ENCODE data around the gene RABGAP1L.

Gene RABGAP1L

GRCh38 chr1:174215766-174216165 is 56.4 kb downstream of the RABGAP1L start:
- Histone ChIP-seq H3K9ac (ENCODE audit: low read depth, low read length, poor library complexity) (no peak overlapping the region), H3K36me3 (replicated peaks in 1 of 2; ENCODE audit: control insufficient read depth in 2 of 2, insufficient read depth in 2 of 2, low read length in 2 of 2) (no peaks in the 10 kb centered on the region), H3K18ac (ENCODE audit: low read length) (no peak overlapping the region), H3K4me2 (ENCODE audit: insufficient read depth, low read length, poor library complexity, severe bottlenecking) (no peak overlapping the region), H4K91ac (ENCODE audit: low read depth, low read length, poor library complexity) (no peak overlapping the region), H3K4me1 (ENCODE audit: control insufficient read depth in 2 of 2, insufficient read depth in 1 of 2, low read depth in 1 of 2, low read length in 2 of 2) (no peaks in the 10 kb centered on the region), H3K23ac (ENCODE audit: low read depth, low read length, poor library complexity) (no peak overlapping the region), H3K4me3 (ENCODE audit: low read length in 2 of 2) (no peak overlapping the region), H3K27ac (replicated peaks; ENCODE audit: low read length) (no peak overlapping the region), H4K8ac (ENCODE audit: low read depth, low read length) (no peak overlapping the region), H3K14ac (ENCODE audit: low read length) (no peak overlapping the region), H2AK5ac (ENCODE audit: low read depth, low read length) (no peak overlapping the region), H2AFZ (ENCODE audit: low read length) (no peak overlapping the region), H3K4ac (ENCODE audit: low read length) (no peak overlapping the region), H2BK15ac (ENCODE audit: low read length) (no peak overlapping the region), H2BK120ac (ENCODE audit: low read depth, low read length) (no peak overlapping the region), H2BK5ac (ENCODE audit: low read length) (no peak overlapping the region), H3K79me1 (ENCODE audit: low read depth, low read length) (no peaks in the 10 kb centered on the region), H3K27me3 (ENCODE audit: control insufficient read depth in 3 of 3, insufficient read depth in 3 of 3, low read depth in 1 of 3, low read length in 3 of 3) (no peaks in the 10 kb centered on the region), H2BK12ac (ENCODE audit: low read length) (no peak overlapping the region), H3K9me3 (replicated peaks in 1 of 2; ENCODE audit: control insufficient read depth in 2 of 2, insufficient read depth in 1 of 2, low read depth in 1 of 2, low read length in 2 of 2) (peaks cover 0 to 2% of the 10 kb centered on the region in 2 donors)
- WGBS, 2 donors (ENCODE audit: extremely low coverage in 2 of 2, insufficient read length in 2 of 2, insufficient replicate concordance in 1 of 2) = no CpG with 5 or more reads among the region's 2 CpGs
- no peak for DNase-seq (ENCODE audit: low spot score)

DNA sequence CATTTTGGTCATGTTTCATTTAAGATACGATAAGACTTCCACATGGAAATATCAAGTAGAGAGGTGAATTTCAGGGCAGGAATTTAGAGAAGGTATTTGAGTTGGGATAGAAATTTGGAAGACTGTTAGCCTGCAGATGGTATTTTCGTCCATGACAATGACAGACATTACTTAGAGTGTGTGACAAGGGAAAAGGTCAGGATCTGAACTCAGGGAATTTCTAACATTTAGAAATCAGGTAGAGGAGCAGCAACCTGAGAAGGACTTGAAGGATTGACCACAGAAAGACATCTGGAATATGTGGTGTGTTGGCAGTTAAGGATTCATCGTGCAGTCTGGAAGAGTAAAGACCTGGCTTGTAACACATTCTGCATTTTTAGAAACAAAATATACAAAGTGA is 57.9 kb downstream of the RABGAP1L start:
- no peak overlapping the region for H3K4ac ChIP-seq (ENCODE audit: low read length)
- H2BK15ac ChIP-seq (ENCODE audit: low read length) = no peak overlapping the region
- WGBS, 2 donors (ENCODE audit: extremely low coverage in 2 of 2, insufficient read length in 2 of 2, insufficient replicate concordance in 1 of 2) = no CpG with 5 or more reads among the region's 3 CpGs
- H3K27me3 ChIP-seq (ENCODE audit: control insufficient read depth in 3 of 3, insufficient read depth in 3 of 3, low read depth in 1 of 3, low read length in 3 of 3) = no peaks in the 10 kb centered on the region
- H2BK120ac ChIP-seq (ENCODE audit: low read depth, low read length) = no peak overlapping the region
- H2AFZ ChIP-seq (ENCODE audit: low read length) = no peak overlapping the region
- no peak overlapping the region for H3K4me2 ChIP-seq (ENCODE audit: insufficient read depth, low read length, poor library complexity, severe bottlenecking)
- peaks cover 0 to 4% of the 10 kb centered on the region in 2 donors for H3K9me3 ChIP-seq (replicated peaks in 1 of 2; ENCODE audit: control insufficient read depth in 2 of 2, insufficient read depth in 1 of 2, low read depth in 1 of 2, low read length in 2 of 2)
- DNase-seq (ENCODE audit: low spot score) = no peak
- no peak overlapping the region for H3K9ac ChIP-seq (ENCODE audit: low read depth, low read length, poor library complexity)
- no peak overlapping the region for H3K4me3 ChIP-seq (ENCODE audit: low read length in 2 of 2)
- no peak overlapping the region for H3K14ac ChIP-seq (ENCODE audit: low read length)
- no peaks in the 10 kb centered on the region for H3K4me1 ChIP-seq (ENCODE audit: control insufficient read depth in 2 of 2, insufficient read depth in 1 of 2, low read depth in 1 of 2, low read length in 2 of 2)
- H3K27ac ChIP-seq (replicated peaks; ENCODE audit: low read length) = no peak overlapping the region
- no peak overlapping the region for H2AK5ac ChIP-seq (ENCODE audit: low read depth, low read length)
- H2BK5ac ChIP-seq (ENCODE audit: low read length) = no peak overlapping the region
- no peaks in the 10 kb centered on the region for H3K79me1 ChIP-seq (ENCODE audit: low read depth, low read length)
- no peaks in the 10 kb centered on the region for H3K36me3 ChIP-seq (replicated peaks in 1 of 2; ENCODE audit: control insufficient read depth in 2 of 2, insufficient read depth in 2 of 2, low read length in 2 of 2)
- no peak overlapping the region for H3K23ac ChIP-seq (ENCODE audit: low read depth, low read length, poor library complexity)
- no peak overlapping the region for H4K91ac ChIP-seq (ENCODE audit: low read depth, low read length, poor library complexity)
- H4K8ac ChIP-seq (ENCODE audit: low read depth, low read length) = no peak overlapping the region
- H2BK12ac ChIP-seq (ENCODE audit: low read length) = no peak overlapping the region
- no peak overlapping the region for H3K18ac ChIP-seq (ENCODE audit: low read length)

GRCh38 chr1:174217787-174218574 is 58.7 kb downstream of the RABGAP1L start:
- no CpG with 5 or more reads among the region's 4 CpGs for WGBS, 2 donors (ENCODE audit: extremely low coverage in 2 of 2, insufficient read length in 2 of 2, insufficient replicate concordance in 1 of 2)
- Histone ChIP-seq H3K27me3 (ENCODE audit: control insufficient read depth in 3 of 3, insufficient read depth in 3 of 3, low read depth in 1 of 3, low read length in 3 of 3) (no peaks in the 10 kb centered on the region), H3K4me3 (ENCODE audit: low read length in 2 of 2) (no peak overlapping the region), H2BK15ac (ENCODE audit: low read length) (no peak overlapping the region), H3K9ac (ENCODE audit: low read depth, low read length, poor library complexity) (no peak overlapping the region), H3K14ac (ENCODE audit: low read length) (no peak overlapping the region), H3K18ac (ENCODE audit: low read length) (no peak overlapping the region), H3K4ac (ENCODE audit: low read length) (no peak overlapping the region), H2AK5ac (ENCODE audit: low read depth, low read length) (no peak overlapping the region), H2BK120ac (ENCODE audit: low read depth, low read length) (no peak overlapping the region), H2AFZ (ENCODE audit: low read length) (no peak overlapping the region), H3K79me1 (ENCODE audit: low read depth, low read length) (no peaks in the 10 kb centered on the region), H2BK12ac (ENCODE audit: low read length) (no peak overlapping the region), H3K23ac (ENCODE audit: low read depth, low read length, poor library complexity) (no peak overlapping the region), H2BK5ac (ENCODE audit: low read length) (no peak overlapping the region), H3K4me1 (ENCODE audit: control insufficient read depth in 2 of 2, insufficient read depth in 1 of 2, low read depth in 1 of 2, low read length in 2 of 2) (no peaks in the 10 kb centered on the region), H4K91ac (ENCODE audit: low read depth, low read length, poor library complexity) (no peak overlapping the region), H3K4me2 (ENCODE audit: insufficient read depth, low read length, poor library complexity, severe bottlenecking) (no peak overlapping the region), H3K36me3 (replicated peaks in 1 of 2; ENCODE audit: control insufficient read depth in 2 of 2, insufficient read depth in 2 of 2, low read length in 2 of 2) (no peaks in the 10 kb centered on the region), H4K8ac (ENCODE audit: low read depth, low read length) (no peak overlapping the region), H3K27ac (replicated peaks; ENCODE audit: low read length) (no peak overlapping the region), H3K9me3 (replicated peaks in 1 of 2; ENCODE audit: control insufficient read depth in 2 of 2, insufficient read depth in 1 of 2, low read depth in 1 of 2, low read length in 2 of 2) (peaks cover 0 to 8% of the 10 kb centered on the region in 2 donors)
- peak; percentile 15 for DNase-seq (ENCODE audit: low spot score)

DNA sequence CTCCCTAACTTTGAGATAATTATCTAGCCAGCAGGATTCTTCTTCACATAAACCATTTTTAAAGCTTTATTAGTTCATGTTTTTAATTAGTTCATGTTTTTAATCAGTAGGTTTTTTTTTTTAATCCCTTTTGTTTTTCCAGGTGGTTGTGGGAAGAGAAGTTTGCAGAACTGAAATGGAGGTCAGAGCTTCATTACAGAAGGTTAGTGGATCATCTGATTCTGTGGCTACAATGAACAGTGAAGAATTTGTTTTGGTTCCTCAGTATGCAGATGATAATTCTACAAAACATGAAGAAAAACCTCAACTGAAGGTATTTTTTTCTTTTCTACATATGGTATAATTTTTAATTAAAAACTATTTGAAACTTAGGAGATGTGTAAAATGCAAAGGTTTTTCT is 59.7 kb downstream of the RABGAP1L start:
- H3K27me3 ChIP-seq (ENCODE audit: control insufficient read depth in 3 of 3, insufficient read depth in 3 of 3, low read depth in 1 of 3, low read length in 3 of 3) = no peaks in the 10 kb centered on the region
- H4K91ac ChIP-seq (ENCODE audit: low read depth, low read length, poor library complexity) = no peak overlapping the region
- H2AFZ ChIP-seq (ENCODE audit: low read length) = no peak overlapping the region
- no peak overlapping the region for H3K27ac ChIP-seq (replicated peaks; ENCODE audit: low read length)
- no peak overlapping the region for H3K14ac ChIP-seq (ENCODE audit: low read length)
- no peaks in the 10 kb centered on the region for H3K79me1 ChIP-seq (ENCODE audit: low read depth, low read length)
- H3K4me3 ChIP-seq (ENCODE audit: low read length in 2 of 2) = no peak overlapping the region
- no peak overlapping the region for H3K23ac ChIP-seq (ENCODE audit: low read depth, low read length, poor library complexity)
- peaks cover 0 to 8% of the 10 kb centered on the region in 2 donors for H3K9me3 ChIP-seq (replicated peaks in 1 of 2; ENCODE audit: control insufficient read depth in 2 of 2, insufficient read depth in 1 of 2, low read depth in 1 of 2, low read length in 2 of 2)
- no peak overlapping the region for H2BK120ac ChIP-seq (ENCODE audit: low read depth, low read length)
- H2AK5ac ChIP-seq (ENCODE audit: low read depth, low read length) = no peak overlapping the region
- H4K8ac ChIP-seq (ENCODE audit: low read depth, low read length) = no peak overlapping the region
- DNase-seq (ENCODE audit: low spot score) = no peak
- H2BK15ac ChIP-seq (ENCODE audit: low read length) = no peak overlapping the region
- no peak overlapping the region for H3K4ac ChIP-seq (ENCODE audit: low read length)
- no peak overlapping the region for H3K4me2 ChIP-seq (ENCODE audit: insufficient read depth, low read length, poor library complexity, severe bottlenecking)
- H2BK5ac ChIP-seq (ENCODE audit: low read length) = no peak overlapping the region
- H3K18ac ChIP-seq (ENCODE audit: low read length) = no peak overlapping the region
- H3K36me3 ChIP-seq (replicated peaks in 1 of 2; ENCODE audit: control insufficient read depth in 2 of 2, insufficient read depth in 2 of 2, low read length in 2 of 2) = no peaks in the 10 kb centered on the region
- H2BK12ac ChIP-seq (ENCODE audit: low read length) = no peak overlapping the region
- no peaks in the 10 kb centered on the region for H3K4me1 ChIP-seq (ENCODE audit: control insufficient read depth in 2 of 2, insufficient read depth in 1 of 2, low read depth in 1 of 2, low read length in 2 of 2)
- H3K9ac ChIP-seq (ENCODE audit: low read depth, low read length, poor library complexity) = no peak overlapping the region

Data from neuronal stem cell (in vitro differentiated cells).